Measurements from ENCODE around the gene MST1.

- TF ChIP-seq CTCF (IDR thresholded peaks at IDR 0.05 in 4 of 5, conservative IDR thresholded peaks at IDR 0.05 in 1 of 5) (no peak), POLR2A (IDR thresholded peaks at IDR 0.05) (no peak)
Measured at GRCh38 chr3:49704629-49705028, 15.4 kb upstream of the MST1 start.

All from gastrocnemius medialis (tissue), 4 donors.